HCT116 (cell line): ENCODE results near the gene FMN1. TPM values are rescaled to one million over a fixed set of nuclear protein-coding genes. Genes with fewer than 3 reads are reported as not detected.

Experiments used
- ATAC-seq: fragments of 200-7000 bp; cut with Tn5 transposase; 2 replicates; pipeline ENCODE4 v1.9.1; 2020; ENCODE audit warnings: mild to moderate bottlenecking, moderate library complexity
- BruUV-seq: library from RNA; stranded (reverse); fragments of 400-500 nt; replicated peaks from 2 replicates; lab custom pipeline; 2021; lab: Mats Ljungman, UMichigan
- CTCF ChIA-PET: fragments of 300-600 bp; sonication (Branson Sonifier 250); formaldehyde crosslinking; loops from one replicate; lab custom pipeline; 2021; ENCODE audit warnings: antibody characterized with exemption; lab: Charles Lee
- POLR2A ChIA-PET: fragments of 300-600, 350-600 bp; sonication (Branson Sonifier 250); formaldehyde crosslinking; loops from one replicate; lab custom pipeline; 2021; ENCODE audit warnings: antibody characterized with exemption; lab: Charles Lee
- RAD21 ChIA-PET, 2 experiments: fragments of 300-600 bp; sonication (Branson Sonifier 250); formaldehyde crosslinking; loops; one replicate each; lab custom pipeline; 2023; ENCODE audit warnings: low total read pairs in 2 of 2; ENCODE audit not compliant: uncharacterized antibody in 2 of 2, unreplicated experiment in 2 of 2, low non-redundant PET in 1 of 2; lab: Charles Lee
- DNase-seq: peaks from one replicate; pipeline ENCODE4 v3.0.0-alpha.2; 2010; ENCODE audit warnings: low read depth, low spot score
- H2AFZ ChIP-seq: fragments of 200-600 bp; shearing (Covaris generic), sonication (generic); 2 replicates; pipeline ENCODE4 v1.6.1; 2017; ENCODE audit warnings: low read depth, mixed run types, mixed read lengths, antibody characterized with exemption, low read length; ENCODE audit not compliant: poor library complexity, severe bottlenecking
- H3K27ac ChIP-seq: 2 replicates; pipeline ENCODE4 v1.5.1; 2012; ENCODE audit warnings: low read depth, low read length
- H3K27me3 ChIP-seq: fragments of 200-600 bp; sonication (generic); 2 replicates; pipeline ENCODE4 v1.6.1; 2016; ENCODE audit warnings: mixed run types, low read length, mixed read lengths; ENCODE audit not compliant: insufficient read depth
- H3K36me3 ChIP-seq, 2 experiments: fragments of 200-500 bp in 1 of 2; fragments of 200-600 bp in 1 of 2; sonication (Bioruptor generic) in 1 of 2; sonication (generic) in 1 of 2; 2 replicates each; pipeline versions ENCODE4 v1.5.1 to v1.6.1; 2014 to 2016; ENCODE audit warnings: low read length in 2 of 2, inconsistent platforms in 1 of 2, mixed read lengths in 1 of 2, mixed run types in 1 of 2; ENCODE audit not compliant: insufficient read depth in 2 of 2, control insufficient read depth in 1 of 2
- H3K4me1 ChIP-seq, 2 experiments: fragments of 200-600 bp in 1 of 2; sonication (generic) in 1 of 2; 2 replicates each; pipeline versions ENCODE4 v1.5.1 to v1.6.1; 2012 to 2017; ENCODE audit warnings: low read length in 2 of 2, inconsistent platforms in 1 of 2, mild to moderate bottlenecking in 1 of 2, mixed read lengths in 1 of 2, mixed run types in 1 of 2, moderate library complexity in 1 of 2; ENCODE audit not compliant: insufficient read depth in 2 of 2, control insufficient read depth in 1 of 2
- H3K4me2 ChIP-seq: fragments of 200-600 bp; sonication (generic); 2 replicates; pipeline ENCODE4 v1.6.1; 2017; ENCODE audit warnings: mixed run types, low read length, mixed read lengths
- H3K4me3 ChIP-seq, 2 experiments: fragments of 200-600 bp in 1 of 2; sonication (generic) in 1 of 2; replicated peaks in 1 of 2; 2 replicates each; pipeline ENCODE4 v1.5.1; 2011 to 2016; ENCODE audit warnings: low read length in 2 of 2, control low read depth in 1 of 2, low read depth in 1 of 2, mild to moderate bottlenecking in 1 of 2, mixed read lengths in 1 of 2, mixed run types in 1 of 2
- H3K79me2 ChIP-seq: fragments of 200-600 bp; sonication (generic); 2 replicates; pipeline ENCODE4 v1.6.1; 2017; ENCODE audit warnings: mild to moderate bottlenecking, mixed run types, low read length, moderate library complexity, mixed read lengths; ENCODE audit not compliant: insufficient read depth
- H3K9ac ChIP-seq: fragments of 200-600 bp; sonication (generic); 2 replicates; pipeline ENCODE4 v1.6.1; 2016; ENCODE audit warnings: low read length, mixed read lengths
- H3K9me2 ChIP-seq: fragments of 200-600 bp; sonication (generic), shearing (Covaris generic); 2 replicates; pipeline ENCODE4 v1.6.1; 2017; ENCODE audit warnings: mixed run types, mild to moderate bottlenecking, moderate library complexity; ENCODE audit not compliant: insufficient read depth
- H3K9me3 ChIP-seq, 2 experiments: fragments of 200-500 bp in 1 of 2; fragments of 200-600 bp in 1 of 2; sonication (Bioruptor generic) in 1 of 2; sonication (generic) in 1 of 2; 2 replicates each; pipeline ENCODE4 v1.6.1; 2014 to 2017; ENCODE audit warnings: low read length in 2 of 2, mixed read lengths in 2 of 2, inconsistent platforms in 1 of 2, low read depth in 1 of 2, mild to moderate bottlenecking in 1 of 2, mixed run types in 1 of 2, moderate library complexity in 1 of 2; ENCODE audit not compliant: control insufficient read depth in 1 of 2, insufficient read depth in 1 of 2
- H4K20me1 ChIP-seq: fragments of 200-600 bp; sonication (generic), shearing (Covaris generic); 2 replicates; pipeline ENCODE4 v1.6.1; 2017; ENCODE audit warnings: mixed run types, mild to moderate bottlenecking, moderate library complexity; ENCODE audit not compliant: insufficient read depth
- MAX ChIP-seq: IDR thresholded peaks from 2 replicates; pipeline ENCODE4 v1.6.1; 2012
- YY1 ChIP-seq: IDR thresholded peaks from 2 replicates; pipeline ENCODE4 v1.6.1; 2011; ENCODE audit warnings: low read length, low read depth, moderate library complexity, mild to moderate bottlenecking; ENCODE audit not compliant: insufficient replicate concordance; ENCODE audit errors: extremely low read depth
- intact Hi-C: fragments of 100-400 bp; cut with micrococcal nuclease; formaldehyde crosslinking; loops from 2 replicates; pipeline ENCODE4 v1.10.0; 2022
- total RNA-seq: library from RNA; stranded (reverse); gene quantifications from one replicate; pipeline ENCODE4 v1.2.1, GENCODE V29; 2021; ENCODE audit not compliant: unreplicated experiment
- TF ChIP-seq, protein P1 (sequence below), 3 experiments: fragments of 200-600 bp in 1 of 3; sonication (generic) in 1 of 3; IDR thresholded peaks in 2 of 3; conservative IDR thresholded peaks in 1 of 3; 2 replicates each; pipeline ENCODE4 v1.5.1; 2012 to 2017; ENCODE audit warnings: low read depth in 2 of 3, low read length in 2 of 3, antibody characterized with exemption in 1 of 3, borderline replicate concordance in 1 of 3, control low read depth in 1 of 3, mild to moderate bottlenecking in 1 of 3, mixed read lengths in 1 of 3, mixed run types in 1 of 3, moderate library complexity in 1 of 3; ENCODE audit not compliant: insufficient read depth in 1 of 3

Gene FMN1
- total RNA-seq, 1 experiment from 2014 or later: 0.39 TPM

DNA sequence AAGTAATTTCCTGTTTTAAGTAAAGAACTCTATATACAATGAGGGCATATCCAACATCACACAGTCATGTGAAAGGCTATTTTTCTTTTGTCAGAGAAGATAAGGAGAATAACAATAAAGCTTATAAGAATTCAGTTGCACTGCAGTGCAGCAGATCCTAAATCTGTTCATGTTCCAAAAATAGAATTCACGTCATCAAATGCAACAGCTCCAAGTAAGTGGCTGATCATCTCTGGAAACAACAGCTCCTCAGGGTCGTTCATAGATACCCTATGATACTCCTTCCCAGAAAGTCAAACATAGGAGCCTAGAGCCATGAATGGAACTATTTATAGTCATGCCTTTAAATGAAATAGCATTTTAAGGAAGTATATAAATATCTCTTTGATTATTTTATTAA lies 100.2 kb downstream of the FMN1 start:
- RAD21 ChIA-PET: no interaction called here
- Histone ChIP-seq H3K79me2 (no peaks in the 10 kb centered on the region), H3K36me3 (no peaks in the 10 kb centered on the region), H3K4me2 (no peak overlapping the region), H3K27ac (no peak overlapping the region), H3K4me3 (no peak overlapping the region), H3K9me2 (no peaks in the 10 kb centered on the region), H3K4me1 (peaks cover 0 to 8% of the 10 kb centered on the region in 2 experiments; a peak in 3 of 4 replicates), H3K27me3 (no peaks in the 10 kb centered on the region), H4K20me1 (no peaks in the 10 kb centered on the region), H3K9me3 (no peaks in the 10 kb centered on the region), H2AFZ (no peak overlapping the region), H3K9ac (no peak overlapping the region)
- no peak for DNase-seq
- no TSS peak for BruUV-seq
- POLR2A ChIA-PET: no interaction called here
- CTCF ChIA-PET: no interaction called here
- no peak for TF ChIP-seq MAX
- intact Hi-C loops: loop anchor here (10.0 kb wide), 1 partner anchor 630 kb away; no protein-coding TSS in a partner anchor
- ATAC-seq: no peak

GRCh38 chr15:33093222-33093621 lies 101.3 kb downstream of the FMN1 start:
- no peak for TF ChIP-seq YY1
- TF ChIP-seq, protein P1, sequence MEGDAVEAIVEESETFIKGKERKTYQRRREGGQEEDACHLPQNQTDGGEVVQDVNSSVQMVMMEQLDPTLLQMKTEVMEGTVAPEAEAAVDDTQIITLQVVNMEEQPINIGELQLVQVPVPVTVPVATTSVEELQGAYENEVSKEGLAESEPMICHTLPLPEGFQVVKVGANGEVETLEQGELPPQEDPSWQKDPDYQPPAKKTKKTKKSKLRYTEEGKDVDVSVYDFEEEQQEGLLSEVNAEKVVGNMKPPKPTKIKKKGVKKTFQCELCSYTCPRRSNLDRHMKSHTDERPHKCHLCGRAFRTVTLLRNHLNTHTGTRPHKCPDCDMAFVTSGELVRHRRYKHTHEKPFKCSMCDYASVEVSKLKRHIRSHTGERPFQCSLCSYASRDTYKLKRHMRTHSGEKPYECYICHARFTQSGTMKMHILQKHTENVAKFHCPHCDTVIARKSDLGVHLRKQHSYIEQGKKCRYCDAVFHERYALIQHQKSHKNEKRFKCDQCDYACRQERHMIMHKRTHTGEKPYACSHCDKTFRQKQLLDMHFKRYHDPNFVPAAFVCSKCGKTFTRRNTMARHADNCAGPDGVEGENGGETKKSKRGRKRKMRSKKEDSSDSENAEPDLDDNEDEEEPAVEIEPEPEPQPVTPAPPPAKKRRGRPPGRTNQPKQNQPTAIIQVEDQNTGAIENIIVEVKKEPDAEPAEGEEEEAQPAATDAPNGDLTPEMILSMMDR (IDR thresholded peaks at IDR 0.05 in 2 of 3, conservative IDR thresholded peaks at IDR 0.05 in 1 of 3; ENCODE audit: borderline replicate concordance in 1 of 3, insufficient read depth in 1 of 3, low read depth in 2 of 3, low read length in 2 of 3): no peak
- no peak overlapping the region for H3K4me2 ChIP-seq
- DNase-seq (no peak), ATAC-seq (no peak)
- ChIA-PET RAD21 (interaction anchor here in 1 of 2 experiments (1.2 kb wide), 1 partner anchor 39 kb away, joined by 4 read pairs; no protein-coding TSS in a partner anchor), POLR2A (no interaction called here), CTCF (no interaction called here)
- intact Hi-C loops: loop anchor here (10.0 kb wide), 1 partner anchor 632 kb away; no protein-coding TSS in a partner anchor
- H3K4me1 ChIP-seq: peaks cover 0 to 6% of the 10 kb centered on the region in 2 experiments; a peak in 3 of 4 replicates
- no peak overlapping the region for H3K4me3 ChIP-seq
- H3K36me3 ChIP-seq: no peaks in the 10 kb centered on the region
- H4K20me1 ChIP-seq: no peaks in the 10 kb centered on the region
- H3K27ac ChIP-seq: no peak overlapping the region
- BruUV-seq: no TSS peak
- H2AFZ ChIP-seq: no peak overlapping the region
- H3K27me3 ChIP-seq: no peaks in the 10 kb centered on the region
- no peak overlapping the region for H3K9ac ChIP-seq
- H3K9me3 ChIP-seq: no peaks in the 10 kb centered on the region
- H3K79me2 ChIP-seq: no peaks in the 10 kb centered on the region
- no peaks in the 10 kb centered on the region for H3K9me2 ChIP-seq
